ENCODE data around the gene ANKRD28.

DNA sequence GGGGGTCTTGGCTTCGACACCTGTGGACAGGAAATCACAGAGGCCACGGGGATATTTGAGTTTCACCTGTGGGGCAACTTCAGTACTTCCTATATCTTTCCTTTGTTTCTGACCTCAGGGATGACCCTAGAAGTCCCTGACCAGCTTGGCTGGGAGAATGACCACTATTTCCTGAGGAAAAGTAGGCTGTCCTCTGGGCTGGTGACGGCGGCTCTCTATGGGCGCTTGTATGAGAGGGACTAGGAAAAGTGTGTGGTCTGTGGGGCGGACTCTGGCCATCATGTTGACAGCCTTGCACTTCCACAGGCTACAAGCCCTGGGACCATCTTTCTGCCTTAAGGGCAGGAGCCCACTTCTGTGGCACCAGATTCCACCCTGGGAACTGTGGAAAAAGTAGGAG is 152.5 kb downstream of the ANKRD28 start:
- TF ChIP-seq, protein P1, sequence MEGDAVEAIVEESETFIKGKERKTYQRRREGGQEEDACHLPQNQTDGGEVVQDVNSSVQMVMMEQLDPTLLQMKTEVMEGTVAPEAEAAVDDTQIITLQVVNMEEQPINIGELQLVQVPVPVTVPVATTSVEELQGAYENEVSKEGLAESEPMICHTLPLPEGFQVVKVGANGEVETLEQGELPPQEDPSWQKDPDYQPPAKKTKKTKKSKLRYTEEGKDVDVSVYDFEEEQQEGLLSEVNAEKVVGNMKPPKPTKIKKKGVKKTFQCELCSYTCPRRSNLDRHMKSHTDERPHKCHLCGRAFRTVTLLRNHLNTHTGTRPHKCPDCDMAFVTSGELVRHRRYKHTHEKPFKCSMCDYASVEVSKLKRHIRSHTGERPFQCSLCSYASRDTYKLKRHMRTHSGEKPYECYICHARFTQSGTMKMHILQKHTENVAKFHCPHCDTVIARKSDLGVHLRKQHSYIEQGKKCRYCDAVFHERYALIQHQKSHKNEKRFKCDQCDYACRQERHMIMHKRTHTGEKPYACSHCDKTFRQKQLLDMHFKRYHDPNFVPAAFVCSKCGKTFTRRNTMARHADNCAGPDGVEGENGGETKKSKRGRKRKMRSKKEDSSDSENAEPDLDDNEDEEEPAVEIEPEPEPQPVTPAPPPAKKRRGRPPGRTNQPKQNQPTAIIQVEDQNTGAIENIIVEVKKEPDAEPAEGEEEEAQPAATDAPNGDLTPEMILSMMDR (IDR thresholded peaks at IDR 0.05 in 4 of 5, conservative IDR thresholded peaks at IDR 0.05 in 1 of 5): no peak
- TF ChIP-seq POLR2A (IDR thresholded peaks at IDR 0.05): no peak

Data from gastrocnemius medialis (tissue), 4 donors.